GM12801 (cell line): ENCODE data around the gene PYHIN1.

ENCODE experiments used
- CTCF ChIP-seq: IDR thresholded peaks from one replicate; pipeline ENCODE4 v1.5.1; 2011; ENCODE audit warnings: control low read depth; ENCODE audit not compliant: insufficient read length; ENCODE audit errors: extremely low read depth

The PYHIN1 gene

GRCh38 chr1:158998781-158999161 lies 67.4 kb downstream of the PYHIN1 start:
- no peak for TF ChIP-seq CTCF

GRCh38 chr1:158999316-159000069 lies 68.1 kb downstream of the PYHIN1 start:
- TF ChIP-seq CTCF: no peak

DNA sequence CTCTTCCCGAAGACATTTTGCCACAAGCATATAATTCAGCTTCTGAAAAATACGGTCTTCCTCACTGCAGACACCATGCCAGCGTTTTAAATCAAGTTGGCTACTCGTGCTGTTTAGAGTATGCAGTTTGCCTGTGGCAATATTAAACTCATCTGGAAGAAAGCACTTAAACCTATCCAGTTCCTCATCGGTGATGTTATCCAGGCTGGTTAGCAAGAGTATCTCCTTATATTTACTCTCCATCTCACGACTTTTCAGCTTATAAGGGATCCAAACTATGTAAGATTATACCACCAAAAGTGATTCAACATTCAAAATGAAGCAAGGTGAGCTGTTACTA lies 68.7 kb downstream of the PYHIN1 start:
- TF ChIP-seq CTCF: no peak

DNA sequence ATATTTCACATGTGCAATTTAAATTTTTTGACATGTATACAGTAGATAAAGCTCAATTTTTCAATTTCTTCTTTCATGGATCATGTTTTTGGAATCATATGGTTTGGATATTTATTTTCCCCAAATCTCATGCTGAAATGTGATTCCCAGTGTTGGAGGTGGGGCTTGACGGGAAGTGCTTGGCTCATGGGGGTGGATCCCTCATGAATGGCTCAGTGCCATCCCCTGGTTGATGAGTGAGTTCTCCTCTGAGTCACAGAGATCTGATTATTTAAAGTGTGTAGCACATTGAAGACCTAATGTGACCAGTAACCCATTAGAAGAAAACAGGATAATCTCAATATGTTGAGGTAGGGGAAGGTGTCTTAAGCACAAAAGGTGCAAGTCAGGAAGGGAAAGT lies 69.3 kb downstream of the PYHIN1 start:
- no peak for TF ChIP-seq CTCF

DNA sequence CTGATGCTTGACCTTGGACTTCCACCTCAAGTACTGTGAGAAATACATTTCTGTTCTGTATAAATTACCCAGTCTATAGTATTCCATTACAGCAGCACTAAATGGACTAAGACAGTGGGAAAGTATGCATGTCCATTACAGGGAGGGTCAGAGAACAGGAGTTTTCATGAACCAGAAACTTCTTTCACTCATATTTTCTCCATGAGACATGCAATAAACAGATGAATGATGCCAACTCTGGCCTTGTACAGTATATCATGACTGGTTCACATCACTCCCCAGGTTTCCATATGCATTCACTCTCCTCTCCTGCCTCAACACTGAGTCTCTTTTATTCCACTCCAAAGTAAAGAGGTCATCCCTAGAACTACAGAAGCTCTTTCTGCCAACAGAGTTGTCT lies 73.8 kb downstream of the PYHIN1 start:
- no peak for TF ChIP-seq CTCF

DNA sequence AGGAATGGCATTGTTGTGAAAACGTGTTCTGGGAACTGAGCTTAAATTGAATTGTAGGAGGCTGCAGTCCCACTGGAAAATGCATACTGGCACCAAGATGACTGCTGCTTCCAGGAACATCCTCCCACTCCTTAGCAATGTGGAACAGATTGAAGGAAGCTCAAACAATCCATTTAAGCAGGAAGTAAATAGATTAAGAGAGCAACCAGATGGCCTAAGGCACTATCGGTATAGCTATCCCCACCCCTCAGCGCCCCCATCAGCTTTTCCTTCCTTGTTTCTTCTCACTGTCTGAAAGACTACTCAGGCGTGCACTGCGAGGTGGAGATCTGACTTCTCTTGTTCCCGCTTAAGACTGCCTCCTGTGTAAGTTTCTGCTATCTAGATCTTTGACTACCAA lies 74.3 kb downstream of the PYHIN1 start:
- no peak for TF ChIP-seq CTCF

- TF ChIP-seq CTCF: no peak
Observed at GRCh38 chr1:159007726-159008125, 76.4 kb downstream of the PYHIN1 start.

- no peak for TF ChIP-seq CTCF
Observed at GRCh38 chr1:159008744-159009188, 77.4 kb downstream of the PYHIN1 start.
